ENCODE results near the gene HS3ST4. TPM values are rescaled to one million over a fixed set of nuclear protein-coding genes. Genes with fewer than 3 reads are reported as not detected.

Gene HS3ST4
- total and polyA plus RNA-seq, 2 of the 8 experiments (the other 6 are each of a cell fraction or from before 2014, with no cell fraction given), result 1.9 to 3.3 TPM

DNA sequence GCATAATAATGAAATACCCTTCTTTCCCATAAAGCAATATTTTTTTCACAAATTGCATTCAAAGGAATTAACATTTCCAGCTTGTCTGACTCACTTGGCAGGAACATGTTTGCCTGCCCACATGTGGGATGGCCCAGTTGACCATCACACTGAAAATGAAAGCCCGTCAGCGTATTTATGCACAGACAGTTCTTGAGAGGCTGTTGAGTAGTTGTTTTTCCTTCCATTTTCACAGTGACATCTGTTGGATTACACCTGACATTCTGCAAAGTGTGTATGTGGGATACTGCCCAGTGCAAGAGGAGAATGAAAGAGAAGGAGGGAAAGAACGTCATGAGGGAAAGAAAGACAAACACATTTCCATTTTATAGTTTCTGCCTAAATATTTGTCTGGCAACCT lies 29.7 kb downstream of the HS3ST4 start:
- CTCF ChIA-PET (ENCODE audit: partially characterized antibody), result no interaction called here

More for the DNA sequence above, 29.7 kb downstream of the HS3ST4 start:
- no peak overlapping the region for H2AFZ ChIP-seq (ENCODE audit: low read length)
- no peak overlapping the region for H3K4ac ChIP-seq (replicated peaks; ENCODE audit: insufficient read length, low read depth, low read length)
- H3K56ac ChIP-seq (replicated peaks; ENCODE audit: insufficient read length, low read depth, low read length), result no peak overlapping the region
- no peak overlapping the region for H3K27ac ChIP-seq (ENCODE audit: low read depth, low read length)
- H2BK120ac ChIP-seq (replicated peaks; ENCODE audit: low read depth, low read length), result no peak overlapping the region
- H3K27me3 ChIP-seq (replicated peaks in 1 of 4; ENCODE audit: control insufficient read depth in 3 of 4, extremely low read depth in 1 of 4, insufficient read depth in 3 of 4, low read length in 3 of 4), result no peaks in the 10 kb centered on the region
- no peak overlapping the region for H3K4me2 ChIP-seq (ENCODE audit: insufficient read depth in 1 of 2, low read depth in 2 of 2, low read length in 2 of 2)
- H3K79me1 ChIP-seq (ENCODE audit: low read depth, low read length), result no peaks in the 10 kb centered on the region
- no peaks in the 10 kb centered on the region for H3K79me2 ChIP-seq (ENCODE audit: control insufficient read depth in 1 of 2, insufficient read depth in 2 of 2, low read length in 2 of 2)
- H3K23ac ChIP-seq (ENCODE audit: insufficient read length), result no peak overlapping the region
- no peaks in the 10 kb centered on the region for H3K4me1 ChIP-seq (replicated peaks in 1 of 4; ENCODE audit: control insufficient read depth in 3 of 4, insufficient read depth in 4 of 4, low read length in 3 of 4)
- TF ChIP-seq SRF (IDR thresholded peaks at IDR 0.05; ENCODE audit: low read depth, low read length) (no peak), SIRT6 (IDR thresholded peaks at IDR 0.05; ENCODE audit: low read length) (no peak), GABPA (IDR thresholded peaks at IDR 0.05; ENCODE audit: borderline replicate concordance, insufficient read depth, low read length) (no peak), TBP (IDR thresholded peaks at IDR 0.05; ENCODE audit: low read depth, low read length) (no peak), RFX5 (IDR thresholded peaks at IDR 0.05; ENCODE audit: borderline replicate concordance, low read depth, low read length) (no peak), SIX5 (IDR thresholded peaks at IDR 0.05; ENCODE audit: low read depth, low read length) (no peak), EGR1 (IDR thresholded peaks at IDR 0.05; ENCODE audit: borderline replicate concordance, low read depth, low read length) (no peak)
- TF ChIP-seq, protein P1, sequence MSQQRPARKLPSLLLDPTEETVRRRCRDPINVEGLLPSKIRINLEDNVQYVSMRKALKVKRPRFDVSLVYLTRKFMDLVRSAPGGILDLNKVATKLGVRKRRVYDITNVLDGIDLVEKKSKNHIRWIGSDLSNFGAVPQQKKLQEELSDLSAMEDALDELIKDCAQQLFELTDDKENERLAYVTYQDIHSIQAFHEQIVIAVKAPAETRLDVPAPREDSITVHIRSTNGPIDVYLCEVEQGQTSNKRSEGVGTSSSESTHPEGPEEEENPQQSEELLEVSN (IDR thresholded peaks at IDR 0.05), result no peak
- no peak overlapping the region for H2BK5ac ChIP-seq (ENCODE audit: low read depth, low read length)
- POLR2A ChIA-PET (ENCODE audit: partially characterized antibody), result no interaction called here
- H2BK12ac ChIP-seq (ENCODE audit: low read depth, low read length), result no peak overlapping the region
- DNase-seq (ENCODE audit: low read depth in 1 of 2, low spot score in 2 of 2) (no peak), FAIRE-seq (no peak)
- no peak overlapping the region for H2BK15ac ChIP-seq (ENCODE audit: low read length)
- H3K9ac ChIP-seq (replicated peaks in 1 of 4; ENCODE audit: extremely low read depth in 1 of 4, low read depth in 3 of 4, low read length in 3 of 4), result no peak overlapping the region
- H4K91ac ChIP-seq (replicated peaks; ENCODE audit: insufficient read length, low read length), result no peak overlapping the region
- H3K9me3 ChIP-seq (ENCODE audit: insufficient read depth in 2 of 2, low read depth in 1 of 2, low read length in 1 of 2), result no peaks in the 10 kb centered on the region
- H3K14ac ChIP-seq (ENCODE audit: insufficient read length), result no peak overlapping the region
- WGBS, 2 experiments (ENCODE audit: extremely low coverage in 1 of 2, insufficient coverage in 1 of 2, insufficient read length in 1 of 2, insufficient replicate concordance in 2 of 2, low coverage in 1 of 2, low lambda C conversion rate in 2 of 2, missing lambda C conversion rate in 1 of 2), result 91% methylated on average over 3 of the region's 3 CpGs; no CpG with 5 or more reads in 1 of the 2 experiments
- no peak overlapping the region for H3K18ac ChIP-seq (ENCODE audit: extremely low read depth, low read length)
- no peak overlapping the region for H2BK20ac ChIP-seq (ENCODE audit: low read length)
- no peak overlapping the region for H3K4me3 ChIP-seq (ENCODE audit: extremely low read depth in 1 of 4, insufficient read depth in 2 of 4, low read depth in 3 of 4, low read length in 4 of 4)
- H3K23me2 ChIP-seq (ENCODE audit: low read depth, low read length), result no peaks in the 10 kb centered on the region; the same call in 1 of the 2 replicates
- H2AK5ac ChIP-seq (ENCODE audit: low read depth, low read length), result no peak overlapping the region
- H4K5ac ChIP-seq (ENCODE audit: insufficient read length, low read depth, low read length), result no peak overlapping the region
- H4K8ac ChIP-seq (ENCODE audit: extremely low read depth, insufficient read depth, low read length), result no peak overlapping the region
- no peaks in the 10 kb centered on the region for H3K36me3 ChIP-seq (ENCODE audit: control insufficient read depth in 2 of 4, insufficient read depth in 4 of 4, low read length in 3 of 4)
- H4K20me1 ChIP-seq (replicated peaks in 1 of 2; ENCODE audit: control insufficient read depth in 1 of 2, insufficient read depth in 2 of 2, low read length in 2 of 2), result no peaks in the 10 kb centered on the region
